ENCODE measurements around the gene SCARB2.

DNA sequence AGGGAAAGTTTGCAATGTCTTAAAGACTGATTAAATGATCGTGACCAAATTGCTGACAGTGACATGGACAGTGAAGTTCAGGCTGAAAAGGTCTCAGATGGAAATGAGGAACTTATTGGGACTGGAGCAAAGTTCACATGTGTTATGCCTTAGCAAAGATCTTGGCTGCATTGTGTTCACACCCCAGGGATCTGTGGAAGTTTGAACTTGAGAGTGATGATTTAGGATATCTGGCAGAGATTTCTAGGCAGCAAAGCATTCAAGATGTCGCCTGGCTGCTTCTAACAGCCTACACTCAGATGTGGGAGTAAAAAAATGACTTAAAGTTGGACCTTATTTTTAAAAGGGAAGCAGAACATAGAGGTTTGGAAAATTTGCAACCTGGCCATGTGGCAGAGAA, 21.4 kb downstream of the SCARB2 start:
- TF ChIP-seq, protein P1, sequence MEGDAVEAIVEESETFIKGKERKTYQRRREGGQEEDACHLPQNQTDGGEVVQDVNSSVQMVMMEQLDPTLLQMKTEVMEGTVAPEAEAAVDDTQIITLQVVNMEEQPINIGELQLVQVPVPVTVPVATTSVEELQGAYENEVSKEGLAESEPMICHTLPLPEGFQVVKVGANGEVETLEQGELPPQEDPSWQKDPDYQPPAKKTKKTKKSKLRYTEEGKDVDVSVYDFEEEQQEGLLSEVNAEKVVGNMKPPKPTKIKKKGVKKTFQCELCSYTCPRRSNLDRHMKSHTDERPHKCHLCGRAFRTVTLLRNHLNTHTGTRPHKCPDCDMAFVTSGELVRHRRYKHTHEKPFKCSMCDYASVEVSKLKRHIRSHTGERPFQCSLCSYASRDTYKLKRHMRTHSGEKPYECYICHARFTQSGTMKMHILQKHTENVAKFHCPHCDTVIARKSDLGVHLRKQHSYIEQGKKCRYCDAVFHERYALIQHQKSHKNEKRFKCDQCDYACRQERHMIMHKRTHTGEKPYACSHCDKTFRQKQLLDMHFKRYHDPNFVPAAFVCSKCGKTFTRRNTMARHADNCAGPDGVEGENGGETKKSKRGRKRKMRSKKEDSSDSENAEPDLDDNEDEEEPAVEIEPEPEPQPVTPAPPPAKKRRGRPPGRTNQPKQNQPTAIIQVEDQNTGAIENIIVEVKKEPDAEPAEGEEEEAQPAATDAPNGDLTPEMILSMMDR (conservative IDR thresholded peaks at IDR 0.05; ENCODE audit: low read length): no peak
- no peak for TF ChIP-seq EZH2phosphoT487 (IDR thresholded peaks at IDR 0.05; ENCODE audit: borderline replicate concordance)

Data from Loucy (cell line).